Activated B cell treated with CpG ODN at 0.5 μM for 24 hours (primary cell): ENCODE data around the gene CDRT4. TPM values are rescaled to one million over a fixed set of nuclear protein-coding genes. Genes with fewer than 3 reads are reported as not detected.

Source experiments
- ATAC-seq: fragments of 200-7000 bp; cut with Tn5 transposase; one replicate; pipeline ENCODE4 v1.10.0; 2021; ENCODE audit warnings: low read depth, mild to moderate bottlenecking, moderate library complexity
- CTCF ChIA-PET: fragments of 350-600 bp; sonication (Branson Sonifier 250); formaldehyde crosslinking; loops from one replicate; lab custom pipeline; 2021; ENCODE audit warnings: antibody characterized with exemption; lab: Charles Lee
- POLR2A ChIA-PET: fragments of 350-600 bp; sonication (Branson Sonifier 250); formaldehyde crosslinking; loops from one replicate; lab custom pipeline; 2021; ENCODE audit warnings: antibody characterized with exemption; lab: Charles Lee
- DNase-seq: peaks from one replicate; pipeline ENCODE4 v3.0.0; 2022
- H3K27ac Mint-ChIP-seq: one replicate; pipeline ENCODE4 v1.8.0; 2020; ENCODE audit warnings: mixed read lengths
- H3K27me3 Mint-ChIP-seq: one replicate; pipeline ENCODE4 v1.8.0; 2021; ENCODE audit warnings: mixed read lengths
- H3K36me3 Mint-ChIP-seq: one replicate; pipeline ENCODE4 v1.8.0; 2021; ENCODE audit warnings: low read depth, mixed read lengths
- H3K4me1 Mint-ChIP-seq: one replicate; pipeline ENCODE4 v1.8.0; 2021; ENCODE audit warnings: mixed read lengths
- H3K4me3 Mint-ChIP-seq: one replicate; pipeline ENCODE4 v1.8.0; 2020; ENCODE audit warnings: mild to moderate bottlenecking, mixed read lengths
- H3K9me3 Mint-ChIP-seq: one replicate; pipeline ENCODE4 v1.8.0; 2020; ENCODE audit warnings: mixed read lengths
- intact Hi-C: fragments of 100-400 bp; cut with micrococcal nuclease; formaldehyde crosslinking; loops from one replicate; pipeline ENCODE4 v1.15.1; 2024
- total RNA-seq: library from RNA; stranded (reverse); gene quantifications from 2 replicates; pipeline ENCODE4 v1.2.3, GENCODE V29; 2022
- TF ChIP-seq, protein P1 (sequence below): fragments of 200-600 bp; IDR thresholded peaks from one replicate; pipeline ENCODE4 v1.8.0; 2022; ENCODE audit warnings: antibody characterized with exemption, mild to moderate bottlenecking

Gene CDRT4
- total RNA-seq, 1 donor from 2014 or later, result 5.3 TPM

DNA sequence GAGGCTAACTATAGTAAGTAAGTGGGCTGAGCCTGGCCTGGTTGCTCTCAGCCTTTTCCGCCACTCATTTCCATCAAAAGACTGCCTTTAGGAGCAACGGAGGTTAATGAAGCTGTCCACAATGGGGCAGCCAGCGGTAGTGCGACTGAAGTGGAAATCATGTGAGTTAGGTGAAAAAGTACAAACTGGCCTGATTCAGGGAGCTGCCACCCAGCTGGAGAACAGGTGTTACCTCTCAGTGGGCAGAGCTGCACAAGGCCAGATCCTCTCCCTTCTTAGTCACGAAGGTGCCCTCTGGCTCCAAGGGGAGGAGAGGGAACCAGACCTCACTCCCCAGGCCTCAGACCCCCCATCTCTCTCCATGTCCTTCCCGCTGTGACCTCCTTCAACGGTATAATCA is 34.4 kb upstream of the CDRT4 start:
- Mint-ChIP-seq H3K27ac (no peak overlapping the region), H3K27me3 (no peaks in the 10 kb centered on the region), H3K9me3 (no peaks in the 10 kb centered on the region), H3K36me3 (peaks cover 7% of the 10 kb centered on the region), H3K4me1 (peaks cover 14% of the 10 kb centered on the region), H3K4me3 (no peak overlapping the region)
- DNase-seq, result no peak
- ChIA-PET POLR2A (no interaction called here), CTCF (interaction anchor here (1.3 to 2.4 kb wide), 2 partner anchors 9 to 249 kb away, joined by 3 to 7 read pairs; no protein-coding TSS in a partner anchor)
- intact Hi-C loops, result no loop called here
- TF ChIP-seq, protein P1, sequence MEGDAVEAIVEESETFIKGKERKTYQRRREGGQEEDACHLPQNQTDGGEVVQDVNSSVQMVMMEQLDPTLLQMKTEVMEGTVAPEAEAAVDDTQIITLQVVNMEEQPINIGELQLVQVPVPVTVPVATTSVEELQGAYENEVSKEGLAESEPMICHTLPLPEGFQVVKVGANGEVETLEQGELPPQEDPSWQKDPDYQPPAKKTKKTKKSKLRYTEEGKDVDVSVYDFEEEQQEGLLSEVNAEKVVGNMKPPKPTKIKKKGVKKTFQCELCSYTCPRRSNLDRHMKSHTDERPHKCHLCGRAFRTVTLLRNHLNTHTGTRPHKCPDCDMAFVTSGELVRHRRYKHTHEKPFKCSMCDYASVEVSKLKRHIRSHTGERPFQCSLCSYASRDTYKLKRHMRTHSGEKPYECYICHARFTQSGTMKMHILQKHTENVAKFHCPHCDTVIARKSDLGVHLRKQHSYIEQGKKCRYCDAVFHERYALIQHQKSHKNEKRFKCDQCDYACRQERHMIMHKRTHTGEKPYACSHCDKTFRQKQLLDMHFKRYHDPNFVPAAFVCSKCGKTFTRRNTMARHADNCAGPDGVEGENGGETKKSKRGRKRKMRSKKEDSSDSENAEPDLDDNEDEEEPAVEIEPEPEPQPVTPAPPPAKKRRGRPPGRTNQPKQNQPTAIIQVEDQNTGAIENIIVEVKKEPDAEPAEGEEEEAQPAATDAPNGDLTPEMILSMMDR, result no peak
- no peak for ATAC-seq

DNA sequence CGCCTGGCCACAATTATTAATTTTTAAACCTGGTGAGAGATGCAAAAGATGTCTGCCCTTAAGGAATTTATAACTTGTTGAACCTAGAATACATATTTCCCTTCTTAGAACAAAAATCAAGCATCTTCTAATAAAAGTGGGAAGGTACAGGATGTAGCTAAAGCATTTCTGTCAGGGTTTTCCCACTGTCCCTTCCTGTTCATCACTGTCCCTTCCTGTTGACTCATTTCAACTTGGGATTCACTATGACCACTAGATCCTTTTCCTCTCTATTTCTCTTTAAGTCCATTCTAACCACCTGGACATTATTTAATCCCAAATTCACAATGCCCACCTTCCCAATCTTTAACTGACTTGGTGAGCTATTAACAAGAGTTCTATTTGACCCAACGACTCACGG is 33.9 kb upstream of the CDRT4 start:
- Mint-ChIP-seq H3K36me3 (peaks cover 3% of the 10 kb centered on the region), H3K4me1 (peaks cover 14% of the 10 kb centered on the region), H3K27me3 (no peaks in the 10 kb centered on the region), H3K4me3 (no peak overlapping the region), H3K9me3 (no peaks in the 10 kb centered on the region), H3K27ac (no peak overlapping the region)
- TF ChIP-seq, protein P1, result no peak
- ATAC-seq, result no peak
- CTCF ChIA-PET, result interaction anchor here (0.7 kb wide), 1 partner anchor 26 kb away, joined by 4 read pairs; no protein-coding TSS in a partner anchor
- DNase-seq, result no peak
- intact Hi-C loops, result no loop called here
- POLR2A ChIA-PET, result no interaction called here

DNA sequence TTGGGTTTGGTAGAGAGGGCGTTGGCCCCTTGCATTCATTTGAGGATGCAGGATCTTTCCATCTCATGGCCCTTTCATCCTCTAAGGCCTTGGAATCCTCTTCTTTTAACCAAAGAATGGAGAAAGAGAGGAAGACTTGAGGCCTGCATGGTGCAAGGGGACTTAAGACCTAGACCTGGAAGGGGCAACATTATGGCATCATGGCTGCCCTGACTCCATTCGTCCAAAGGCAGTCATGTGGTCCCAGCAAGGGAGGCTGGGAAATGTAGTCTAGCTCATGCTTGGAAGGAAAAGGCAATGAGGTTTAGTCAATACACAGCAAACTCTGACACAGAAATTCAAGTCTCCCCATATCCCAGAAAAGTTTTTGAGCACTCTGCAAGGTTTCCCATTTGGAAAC is 30.7 kb upstream of the CDRT4 start:
- TF ChIP-seq, protein P1, result no peak
- Mint-ChIP-seq H3K27me3 (no peaks in the 10 kb centered on the region), H3K36me3 (peaks cover 3% of the 10 kb centered on the region), H3K4me3 (no peak overlapping the region), H3K9me3 (no peaks in the 10 kb centered on the region), H3K27ac (no peak overlapping the region), H3K4me1 (peaks cover 8% of the 10 kb centered on the region)
- DNase-seq (no peak), ATAC-seq (no peak)
- ChIA-PET POLR2A (no interaction called here), CTCF (no interaction called here)
- intact Hi-C loops, result no loop called here

DNA sequence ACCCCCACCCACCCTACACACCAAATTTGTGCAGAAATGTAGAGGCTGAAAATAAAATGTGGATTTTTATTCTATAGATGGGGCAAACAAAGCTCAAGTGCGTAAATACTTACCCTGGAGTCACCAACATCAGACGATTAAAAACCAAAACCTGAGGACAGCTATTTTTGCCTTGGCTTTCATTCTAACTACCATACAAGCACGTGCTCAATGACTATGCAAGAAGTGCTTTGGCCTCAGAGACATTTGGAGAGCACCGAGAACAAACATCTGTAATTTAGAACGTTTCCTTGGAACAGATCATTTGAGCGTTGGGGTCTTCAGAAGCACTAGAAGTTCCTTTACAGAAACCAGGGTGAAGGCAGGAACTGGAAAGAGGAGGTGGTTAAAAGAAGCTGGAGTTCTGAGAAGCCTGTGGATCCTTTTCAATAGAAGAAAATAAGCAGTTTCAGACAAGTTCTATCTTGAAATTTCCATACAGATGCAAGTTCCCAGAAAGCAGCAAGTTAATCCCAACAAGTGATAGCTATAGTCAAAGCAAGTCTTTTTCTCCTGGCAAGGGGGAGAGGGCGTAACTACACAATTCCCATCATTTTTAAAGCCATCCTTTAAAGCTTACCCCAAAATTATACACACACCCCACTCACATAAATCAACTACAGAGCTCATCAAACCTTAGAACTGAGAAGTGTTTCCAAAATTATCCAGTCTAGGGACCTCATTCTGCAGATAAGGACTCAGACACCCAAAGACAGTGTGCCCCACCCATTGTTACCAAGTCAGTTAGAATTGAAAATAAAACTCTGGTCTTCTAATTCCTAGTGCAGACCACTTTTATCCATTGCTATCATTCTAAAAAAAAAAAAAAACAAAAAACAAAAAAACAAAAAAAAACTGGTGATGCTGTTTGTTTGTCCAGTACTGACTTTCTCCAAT is 29.6 kb upstream of the CDRT4 start:
- Mint-ChIP-seq H3K9me3 (no peaks in the 10 kb centered on the region), H3K4me1 (no peaks in the 10 kb centered on the region), H3K27ac (no peak overlapping the region), H3K4me3 (no peak overlapping the region), H3K27me3 (no peaks in the 10 kb centered on the region), H3K36me3 (peaks cover 3% of the 10 kb centered on the region)
- ChIA-PET CTCF (no interaction called here), POLR2A (no interaction called here)
- intact Hi-C loops, result no loop called here
- ATAC-seq (no peak), DNase-seq (no peak)
- TF ChIP-seq, protein P1, result no peak

DNA sequence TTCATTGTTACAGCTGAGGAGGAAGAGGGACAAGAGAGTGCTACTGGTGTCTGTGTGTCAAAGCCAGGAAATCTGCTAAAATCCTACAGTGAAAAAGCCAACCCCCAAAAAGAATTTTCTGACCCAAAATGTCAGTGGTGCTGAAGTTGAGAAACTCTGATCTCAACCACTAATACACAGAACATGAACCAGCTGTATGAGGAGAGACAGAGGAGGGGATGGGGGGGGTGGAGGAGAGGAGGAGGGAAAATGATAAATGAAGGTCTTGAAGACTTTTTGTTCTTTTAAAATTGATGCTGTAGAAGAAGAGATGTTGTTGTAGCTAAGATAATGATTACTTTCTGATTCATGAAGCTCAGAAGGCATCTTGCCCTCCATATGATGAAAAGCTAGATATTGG is 27.4 kb upstream of the CDRT4 start:
- H3K4me1 Mint-ChIP-seq, result no peaks in the 10 kb centered on the region
- ChIA-PET CTCF (interaction anchor here (1.1 kb wide), 1 partner anchor 9 kb away, joined by 4 read pairs; no protein-coding TSS in a partner anchor), POLR2A (no interaction called here)
- TF ChIP-seq, protein P1, result no peak
- H3K27me3 Mint-ChIP-seq, result no peaks in the 10 kb centered on the region
- no peaks in the 10 kb centered on the region for H3K9me3 Mint-ChIP-seq
- intact Hi-C loops, result no loop called here
- no peak overlapping the region for H3K4me3 Mint-ChIP-seq
- DNase-seq, result no peak
- ATAC-seq, result no peak
- no peak overlapping the region for H3K27ac Mint-ChIP-seq
- H3K36me3 Mint-ChIP-seq, result peaks cover 3% of the 10 kb centered on the region
